Esophagus muscularis mucosa (tissue), 4 donors: ENCODE results near the gene RSRC1. TPM values are rescaled to one million over a fixed set of nuclear protein-coding genes. Genes with fewer than 3 reads are reported as not detected.

Experiments
- DNase-seq: peaks from one replicate; pipeline ENCODE4 v3.0.0-alpha.2; 2017; ENCODE audit errors: extremely low spot score
- H3K27ac ChIP-seq, 4 donors: fragments of 200-600 bp; sonication (generic); replicated peaks in 1 of 4; 1 replicate in 3 of 4; 2 replicates in 1 of 4; pipeline ENCODE4 v1.5.1; 2016 to 2019; ENCODE audit warnings: mild to moderate bottlenecking in 1 of 4
- H3K27me3 ChIP-seq, 4 donors: fragments of 200-600 bp; sonication (generic); one replicate each; pipeline versions ENCODE4 v1.5.1 to v1.6.0; 2016 to 2019
- H3K36me3 ChIP-seq, 4 donors: fragments of 200-600 bp; sonication (generic); one replicate each; pipeline ENCODE4 v1.5.1; 2016 to 2019
- H3K4me1 ChIP-seq, 4 donors: fragments of 200-600 bp; sonication (generic); one replicate each; pipeline ENCODE4 v1.5.1; 2016 to 2019
- H3K4me3 ChIP-seq, 4 donors: fragments of 200-600 bp; sonication (generic); 1 replicate in 2 of 4; 2 replicates in 2 of 4; pipeline ENCODE4 v1.5.1; 2016 to 2019; ENCODE audit warnings: mild to moderate bottlenecking in 4 of 4, moderate library complexity in 1 of 4
- H3K9me3 ChIP-seq, 4 donors: fragments of 200-600 bp; sonication (generic); 1 replicate in 3 of 4; 2 replicates in 1 of 4; pipeline ENCODE4 v1.5.1; 2016 to 2019
- EP300 ChIP-seq: sonication (generic); formaldehyde crosslinking; IDR thresholded peaks from one replicate; pipeline ENCODE4 v1.6.1; 2017; ENCODE audit warnings: antibody characterized with exemption
- POLR2A ChIP-seq: fragments of 450-650 bp; IDR thresholded peaks from one replicate; pipeline ENCODE4 v1.6.1; 2017; ENCODE audit warnings: antibody characterized with exemption, moderate library complexity, mild to moderate bottlenecking, low read depth
- POLR2AphosphoS5 ChIP-seq, 2 donors: sonication (generic); formaldehyde crosslinking; IDR thresholded peaks; one replicate each; pipeline ENCODE4 v1.6.1; 2017; ENCODE audit warnings: antibody characterized with exemption in 2 of 2
- WGBS: methylation state at CpG from one replicate; pipeline ENCODE4 v1.1.5; 2018; 5-methylcytosine and 5-hydroxymethylcytosine counted together
- intact Hi-C: fragments of 100-400 bp; cut with DNase I; formaldehyde crosslinking; loops from one replicate; pipeline ENCODE4 v1.15.1; 2023
- total RNA-seq, 4 donors: library from RNA; depleted of rRNA; stranded (reverse); fragments of >200 nt; gene quantifications; one replicate each; pipeline versions ENCODE4 v1.1.0 to v1.2.1, GENCODE V29; 2016
- TF ChIP-seq, protein P1 (sequence below), 3 experiments: fragments of 200-600 bp in 2 of 3; fragments of 450-650 bp in 1 of 3; sonication (generic) in 2 of 3; IDR thresholded peaks; one replicate each; pipeline ENCODE4 v1.5.1; 2017 to 2019; ENCODE audit warnings: antibody characterized with exemption in 3 of 3, mild to moderate bottlenecking in 2 of 3, moderate library complexity in 1 of 3

Gene RSRC1
- total RNA-seq, 4 donors from 2014 or later = 33.1 to 57.3 (median 40.6) TPM

DNA sequence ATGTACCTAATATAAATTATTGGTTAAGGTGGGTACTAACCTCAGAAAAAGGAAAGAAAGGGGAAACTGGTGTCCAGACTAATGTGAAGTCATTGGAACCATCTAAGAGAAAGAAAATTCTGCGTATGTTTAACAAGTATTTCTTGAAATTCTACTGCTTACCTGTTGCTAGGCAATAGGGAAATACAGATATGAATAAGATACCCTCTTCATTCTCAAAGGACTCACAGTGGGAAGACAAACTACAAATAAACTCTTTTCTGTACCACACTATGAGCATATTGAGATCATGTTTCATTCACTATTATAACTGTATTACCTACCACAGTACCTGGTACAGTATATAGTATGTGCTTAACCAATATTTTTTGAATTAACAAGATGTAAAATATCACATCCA lies 320.6 kb downstream of the RSRC1 start:
- no peaks in the 10 kb centered on the region for H3K9me3 ChIP-seq
- 97% methylated on average over 1 of the region's 1 CpG for WGBS
- no peak for TF ChIP-seq POLR2A
- DNase-seq = no peak
- intact Hi-C loops = loop anchor here (5.0 kb wide), 1 partner anchor 813 kb away; no protein-coding TSS in a partner anchor
- H3K4me1 ChIP-seq = no peaks in the 10 kb centered on the region
- H3K36me3 ChIP-seq = no peaks in the 10 kb centered on the region
- H3K4me3 ChIP-seq = no peak overlapping the region
- H3K27ac ChIP-seq = no peak overlapping the region
- H3K27me3 ChIP-seq = no peaks in the 10 kb centered on the region

DNA sequence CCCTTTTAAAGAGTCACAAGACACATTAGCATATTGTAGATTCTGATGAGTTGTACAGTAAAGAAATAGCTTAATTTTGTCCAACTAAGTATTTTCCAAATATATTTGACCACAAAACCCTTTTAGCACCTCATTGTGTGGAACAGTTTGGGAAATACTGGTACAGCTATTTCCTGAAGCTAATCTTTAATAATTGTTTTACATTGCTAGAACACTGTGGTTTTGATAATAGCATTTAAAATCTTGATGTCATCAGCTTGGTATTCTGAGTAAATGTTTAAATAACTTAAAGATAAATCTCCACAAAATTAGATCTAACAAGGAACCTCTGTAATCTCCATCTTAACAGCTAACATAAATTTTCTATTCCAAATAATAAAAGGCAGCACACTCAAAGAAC lies 321.1 kb downstream of the RSRC1 start:
- intact Hi-C loops = loop anchor here (5.0 kb wide), 1 partner anchor 814 kb away; no protein-coding TSS in a partner anchor

DNA sequence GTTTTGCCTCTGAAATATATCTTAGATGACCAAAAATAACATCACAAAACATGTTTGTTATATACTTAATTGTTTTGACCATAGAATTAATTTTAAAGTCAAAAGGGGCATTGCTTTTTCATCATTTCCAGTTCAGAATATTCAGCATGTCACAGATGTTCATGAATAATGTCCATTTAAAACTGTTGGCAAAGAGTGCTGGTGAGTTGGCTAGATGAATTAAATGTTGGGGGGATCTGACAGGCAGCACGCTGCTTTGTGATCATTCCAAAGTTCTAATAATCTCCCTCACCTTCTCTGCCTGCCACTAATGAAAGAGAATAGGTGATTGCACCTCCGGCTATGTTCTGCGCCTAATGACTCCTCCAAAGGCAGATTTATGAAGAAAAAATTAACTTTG lies 321.9 kb downstream of the RSRC1 start:
- no peaks in the 10 kb centered on the region for H3K4me1 ChIP-seq
- no peak overlapping the region for H3K27ac ChIP-seq
- no peak for DNase-seq
- no peaks in the 10 kb centered on the region for H3K36me3 ChIP-seq
- 88% methylated on average over 3 of the region's 3 CpGs for WGBS
- intact Hi-C loops = loop anchor here (5.0 kb wide), 1 partner anchor 815 kb away; no protein-coding TSS in a partner anchor
- no peaks in the 10 kb centered on the region for H3K27me3 ChIP-seq
- no peaks in the 10 kb centered on the region for H3K9me3 ChIP-seq
- no peak overlapping the region for H3K4me3 ChIP-seq
- TF ChIP-seq POLR2AphosphoS5 (IDR thresholded peaks at IDR 0.05) (no peak), EP300 (no peak), POLR2A (no peak)
- TF ChIP-seq, protein P1, sequence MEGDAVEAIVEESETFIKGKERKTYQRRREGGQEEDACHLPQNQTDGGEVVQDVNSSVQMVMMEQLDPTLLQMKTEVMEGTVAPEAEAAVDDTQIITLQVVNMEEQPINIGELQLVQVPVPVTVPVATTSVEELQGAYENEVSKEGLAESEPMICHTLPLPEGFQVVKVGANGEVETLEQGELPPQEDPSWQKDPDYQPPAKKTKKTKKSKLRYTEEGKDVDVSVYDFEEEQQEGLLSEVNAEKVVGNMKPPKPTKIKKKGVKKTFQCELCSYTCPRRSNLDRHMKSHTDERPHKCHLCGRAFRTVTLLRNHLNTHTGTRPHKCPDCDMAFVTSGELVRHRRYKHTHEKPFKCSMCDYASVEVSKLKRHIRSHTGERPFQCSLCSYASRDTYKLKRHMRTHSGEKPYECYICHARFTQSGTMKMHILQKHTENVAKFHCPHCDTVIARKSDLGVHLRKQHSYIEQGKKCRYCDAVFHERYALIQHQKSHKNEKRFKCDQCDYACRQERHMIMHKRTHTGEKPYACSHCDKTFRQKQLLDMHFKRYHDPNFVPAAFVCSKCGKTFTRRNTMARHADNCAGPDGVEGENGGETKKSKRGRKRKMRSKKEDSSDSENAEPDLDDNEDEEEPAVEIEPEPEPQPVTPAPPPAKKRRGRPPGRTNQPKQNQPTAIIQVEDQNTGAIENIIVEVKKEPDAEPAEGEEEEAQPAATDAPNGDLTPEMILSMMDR (IDR thresholded peaks at IDR 0.05) = no peak

More for the DNA sequence above, 321.1 kb downstream of the RSRC1 start:
- Histone ChIP-seq H3K27me3 (no peaks in the 10 kb centered on the region), H3K4me1 (no peaks in the 10 kb centered on the region), H3K9me3 (no peaks in the 10 kb centered on the region), H3K4me3 (no peak overlapping the region), H3K27ac (no peak overlapping the region), H3K36me3 (no peaks in the 10 kb centered on the region)
- no peak for DNase-seq
- TF ChIP-seq POLR2AphosphoS5 (IDR thresholded peaks at IDR 0.05) = no peak
- TF ChIP-seq, protein P1 (IDR thresholded peaks at IDR 0.05) = no peak
- TF ChIP-seq POLR2A = no peak
- no peak for TF ChIP-seq EP300

DNA sequence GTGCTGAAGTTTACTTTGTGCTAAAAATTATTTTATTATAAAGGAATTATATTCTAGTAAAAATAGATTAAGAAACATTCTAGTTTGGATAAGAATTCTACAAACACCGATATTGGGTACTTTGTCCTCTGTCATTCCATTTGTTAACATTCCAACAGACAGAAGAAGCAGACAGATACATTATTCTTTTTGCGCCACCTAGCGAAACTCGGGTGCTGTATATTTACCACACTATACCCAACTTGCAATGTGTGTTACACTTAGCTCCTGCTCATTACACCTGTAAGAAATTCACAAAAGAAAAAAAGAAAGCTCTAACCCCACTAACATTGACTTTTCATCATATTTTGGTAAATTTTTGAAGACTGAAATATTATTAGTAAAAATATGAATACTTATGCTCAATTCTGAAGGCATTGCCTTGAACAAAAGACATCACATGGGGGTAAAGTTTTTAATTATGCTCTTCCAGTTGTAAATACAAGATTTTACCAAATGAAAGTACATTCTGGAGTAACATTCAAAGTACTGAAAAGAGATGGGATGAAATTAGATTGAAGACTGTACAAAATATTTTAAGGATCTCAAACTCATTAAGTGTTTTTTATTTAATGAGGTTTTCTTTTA lies 324.6 kb downstream of the RSRC1 start:
- no peak for DNase-seq
- intact Hi-C loops = loop anchor here (5.0 kb wide), 1 partner anchor 817 kb away; no protein-coding TSS in a partner anchor
- TF ChIP-seq, protein P1 (IDR thresholded peaks at IDR 0.05) = peak; percentile 62 to 69 (median 63)
- TF ChIP-seq EP300 = no peak
- Histone ChIP-seq H3K9me3 (no peaks in the 10 kb centered on the region), H3K4me3 (no peak overlapping the region), H3K4me1 (no peaks in the 10 kb centered on the region), H3K27me3 (no peaks in the 10 kb centered on the region), H3K36me3 (no peaks in the 10 kb centered on the region), H3K27ac (no peak overlapping the region)
- 7% methylated on average over 4 of the region's 4 CpGs for WGBS

DNA sequence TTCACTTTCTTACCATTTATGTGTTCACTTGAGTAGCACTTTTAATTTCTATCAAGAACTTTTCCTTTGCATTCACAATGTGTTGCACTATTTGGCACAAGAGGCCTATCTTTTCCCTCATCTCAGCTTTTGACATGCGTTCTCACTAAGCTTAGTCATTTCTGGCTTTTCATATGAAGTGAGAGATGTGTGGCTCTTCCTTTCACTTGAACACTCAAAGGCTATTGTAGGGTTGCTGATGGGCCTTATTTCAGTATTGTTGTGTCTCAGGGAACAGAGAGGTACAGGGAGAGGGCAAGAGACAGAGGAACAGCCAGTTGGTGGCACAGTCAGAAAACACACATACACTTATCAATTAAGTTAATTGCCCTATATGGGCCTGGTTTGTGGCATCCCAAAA lies 333.7 kb downstream of the RSRC1 start:
- no peak overlapping the region for H3K27ac ChIP-seq
- WGBS = 100% methylated on average over 1 of the region's 1 CpG
- no peak overlapping the region for H3K4me3 ChIP-seq
- TF ChIP-seq, protein P1 (IDR thresholded peaks at IDR 0.05) = no peak
- no peak for TF ChIP-seq EP300
- TF ChIP-seq POLR2A = no peak
- no peak for TF ChIP-seq POLR2AphosphoS5 (IDR thresholded peaks at IDR 0.05)
- H3K27me3 ChIP-seq = no peaks in the 10 kb centered on the region
- no peak for DNase-seq
- H3K36me3 ChIP-seq = peaks cover 0 to 6% (median 0%) of the 10 kb centered on the region in 4 donors
- H3K9me3 ChIP-seq = no peaks in the 10 kb centered on the region
- intact Hi-C loops = no loop called here
- no peaks in the 10 kb centered on the region for H3K4me1 ChIP-seq
